GM21619 (cell line): ENCODE data around the gene RBM34.
"Not testable (repeated sequence)": the region's sequence is repeated elsewhere in the genome, so short reads cannot be mapped to it uniquely, and the experiment has no call there.

Experiments
- ATAC-seq: cut with Tn5 transposase; IDR thresholded peaks from one replicate; pipeline ENCODE4 v1.9.1; 2021; ENCODE audit not compliant: unreplicated experiment

Gene RBM34

GRCh38 chr1:235160957-235161684 lies at the start of gene RBM34:
Gene RBM34, minus strand, starts transcription at chr1:235161250. Its CDS starts 24 bp downstream, at chr1:235161226.
- ATAC-seq: peak; percentile 93

- ATAC-seq: no peak
These were observed 46.1 kb upstream of the RBM34 start for GRCh38 chr1:235207209-235207565.

GRCh38 chr1:235206533-235207208 lies 45.6 kb upstream of the RBM34 start:
- ATAC-seq: no peak

- ATAC-seq: no peak
These were observed 44.6 kb upstream of the RBM34 start for GRCh38 chr1:235205687-235206086.

GRCh38 chr1:235203428-235203827 lies 42.4 kb upstream of the RBM34 start:
- no peak for ATAC-seq

GRCh38 chr1:235202447-235202846 lies 41.4 kb upstream of the RBM34 start:
- not testable (repeated sequence) for ATAC-seq

- ATAC-seq: no peak
These were observed 38.4 kb upstream of the RBM34 start for GRCh38 chr1:235199441-235199840.

- no peak for ATAC-seq
These were observed 29.4 kb upstream of the RBM34 start for GRCh38 chr1:235190431-235190830.

- no peak for ATAC-seq
These were observed 26.3 kb upstream of the RBM34 start for GRCh38 chr1:235187316-235187715.

GRCh38 chr1:235181561-235182245 lies 20.7 kb upstream of the RBM34 start:
- ATAC-seq: no peak

GRCh38 chr1:235180916-235181460 lies 19.9 kb upstream of the RBM34 start:
- no peak for ATAC-seq

GRCh38 chr1:235176486-235176885 lies 15.4 kb upstream of the RBM34 start:
- ATAC-seq: no peak

GRCh38 chr1:235169986-235170385 lies 8.9 kb upstream of the RBM34 start:
- ATAC-seq: no peak

- ATAC-seq: no peak
These were observed 7.3 kb upstream of the RBM34 start for GRCh38 chr1:235168375-235168774.

GRCh38 chr1:235161685-235162327 lies 756 bp upstream of the RBM34 start:
- ATAC-seq: no peak

GRCh38 chr1:235160383-235160956 lies 580 bp downstream of the RBM34 start:
- ATAC-seq: peak; percentile 23

- ATAC-seq: not testable (repeated sequence)
These were observed 1.1 kb downstream of the RBM34 start for GRCh38 chr1:235159930-235160329.

GRCh38 chr1:235159284-235159683 lies 1.8 kb downstream of the RBM34 start:
- not testable (repeated sequence) for ATAC-seq

GRCh38 chr1:235158680-235159079 lies 2.4 kb downstream of the RBM34 start:
- ATAC-seq: no peak

- ATAC-seq: no peak
These were observed 3.9 kb downstream of the RBM34 start for GRCh38 chr1:235157150-235157549.

- ATAC-seq: no peak
These were observed 4.3 kb downstream of the RBM34 start for GRCh38 chr1:235156740-235157139.
